NCI-H345 treated with DMSO at 0.1 percent for 48 hours (cell line): Measurements from ENCODE around the gene ZNF165.
"Not testable (repeated sequence)": the region's sequence is repeated elsewhere in the genome, so short reads cannot be mapped to it uniquely, and the experiment has no call there.

Experiments
- DNase-seq: peaks from one replicate; lab custom pipeline; 2025; ENCODE audit not compliant: unreplicated experiment; lab: John Stamatoyannopoulos, UW

The ZNF165 gene

GRCh38 chr6:28080381-28080630 is at the start of gene ZNF165:
Gene ZNF165 (plus strand): TSS chr6:28080568. CDS start chr6:28085481, 4,913 bp downstream.
- not testable (repeated sequence) for DNase-seq

- DNase-seq: no peak
Observed at GRCh38 chr6:28053584-28053983, 26.8 kb upstream of the ZNF165 start.

- DNase-seq: no peak
Observed at GRCh38 chr6:28060405-28060804, 20.0 kb upstream of the ZNF165 start.

GRCh38 chr6:28064272-28064671 is 16.1 kb upstream of the ZNF165 start:
- DNase-seq: no peak

GRCh38 chr6:28068067-28068466 is 12.3 kb upstream of the ZNF165 start:
- DNase-seq: no peak

- not testable (repeated sequence) for DNase-seq
Observed at GRCh38 chr6:28070968-28071367, 9.4 kb upstream of the ZNF165 start.

- DNase-seq: no peak
Observed at GRCh38 chr6:28078050-28078449, 2.3 kb upstream of the ZNF165 start.

- DNase-seq: no peak
Observed at GRCh38 chr6:28078836-28079235, 1.5 kb upstream of the ZNF165 start.

GRCh38 chr6:28080631-28081485 is 490 bp downstream of the ZNF165 start:
- peak; percentile 92 for DNase-seq

- DNase-seq: no peak
Observed at GRCh38 chr6:28081486-28081751, 1.1 kb downstream of the ZNF165 start.

- DNase-seq: no peak
Observed at GRCh38 chr6:28082939-28083338, 2.6 kb downstream of the ZNF165 start.

- no peak for DNase-seq
Observed at GRCh38 chr6:28089054-28089453, 8.7 kb downstream of the ZNF165 start.

- DNase-seq: no peak
Observed at GRCh38 chr6:28090917-28091586, 10.7 kb downstream of the ZNF165 start.

- not testable (repeated sequence) for DNase-seq
Observed at GRCh38 chr6:28102222-28102621, 21.9 kb downstream of the ZNF165 start.

GRCh38 chr6:28102699-28103098 is 22.3 kb downstream of the ZNF165 start:
- not testable (repeated sequence) for DNase-seq

GRCh38 chr6:28104392-28105244 is 24.2 kb downstream of the ZNF165 start:
- DNase-seq: peak; percentile 72

- DNase-seq: no peak
Observed at GRCh38 chr6:28105245-28105639, 24.9 kb downstream of the ZNF165 start.

GRCh38 chr6:28107506-28107905 is 27.1 kb downstream of the ZNF165 start:
- no peak for DNase-seq

GRCh38 chr6:28111964-28112363 is 31.6 kb downstream of the ZNF165 start:
- no peak for DNase-seq

- DNase-seq: no peak
Observed at GRCh38 chr6:28115799-28116198, 35.4 kb downstream of the ZNF165 start.

- no peak for DNase-seq
Observed at GRCh38 chr6:28117386-28118050, 37.1 kb downstream of the ZNF165 start.
